Measurements from ENCODE around the gene PDE4B. TPM values are rescaled to one million over a fixed set of nuclear protein-coding genes. Genes with fewer than 3 reads are reported as not detected.

PDE4B gene
- total RNA-seq, 1 donor from 2014 or later: 37.5 TPM

- H3K27me3 Mint-ChIP-seq (ENCODE audit: low read depth): no peaks in the 10 kb centered on the region
- H3K4me1 Mint-ChIP-seq: peaks cover 47% of the 10 kb centered on the region
- no peak overlapping the region for H3K4me3 Mint-ChIP-seq
- DNase-seq (ENCODE audit: low read depth, low spot score): no peak
- H3K27ac Mint-ChIP-seq (ENCODE audit: unreplicated experiment): peak overlapping the region; percentile 31
- H3K9me3 Mint-ChIP-seq: no peaks in the 10 kb centered on the region
- no peaks in the 10 kb centered on the region for H3K36me3 Mint-ChIP-seq (ENCODE audit: low read depth)
- TF ChIP-seq, protein P1, sequence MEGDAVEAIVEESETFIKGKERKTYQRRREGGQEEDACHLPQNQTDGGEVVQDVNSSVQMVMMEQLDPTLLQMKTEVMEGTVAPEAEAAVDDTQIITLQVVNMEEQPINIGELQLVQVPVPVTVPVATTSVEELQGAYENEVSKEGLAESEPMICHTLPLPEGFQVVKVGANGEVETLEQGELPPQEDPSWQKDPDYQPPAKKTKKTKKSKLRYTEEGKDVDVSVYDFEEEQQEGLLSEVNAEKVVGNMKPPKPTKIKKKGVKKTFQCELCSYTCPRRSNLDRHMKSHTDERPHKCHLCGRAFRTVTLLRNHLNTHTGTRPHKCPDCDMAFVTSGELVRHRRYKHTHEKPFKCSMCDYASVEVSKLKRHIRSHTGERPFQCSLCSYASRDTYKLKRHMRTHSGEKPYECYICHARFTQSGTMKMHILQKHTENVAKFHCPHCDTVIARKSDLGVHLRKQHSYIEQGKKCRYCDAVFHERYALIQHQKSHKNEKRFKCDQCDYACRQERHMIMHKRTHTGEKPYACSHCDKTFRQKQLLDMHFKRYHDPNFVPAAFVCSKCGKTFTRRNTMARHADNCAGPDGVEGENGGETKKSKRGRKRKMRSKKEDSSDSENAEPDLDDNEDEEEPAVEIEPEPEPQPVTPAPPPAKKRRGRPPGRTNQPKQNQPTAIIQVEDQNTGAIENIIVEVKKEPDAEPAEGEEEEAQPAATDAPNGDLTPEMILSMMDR (conservative IDR thresholded peaks at IDR 0.05): no peak
Observed at GRCh38 chr1:66258404-66259105, 465.9 kb downstream of the PDE4B start.

DNA sequence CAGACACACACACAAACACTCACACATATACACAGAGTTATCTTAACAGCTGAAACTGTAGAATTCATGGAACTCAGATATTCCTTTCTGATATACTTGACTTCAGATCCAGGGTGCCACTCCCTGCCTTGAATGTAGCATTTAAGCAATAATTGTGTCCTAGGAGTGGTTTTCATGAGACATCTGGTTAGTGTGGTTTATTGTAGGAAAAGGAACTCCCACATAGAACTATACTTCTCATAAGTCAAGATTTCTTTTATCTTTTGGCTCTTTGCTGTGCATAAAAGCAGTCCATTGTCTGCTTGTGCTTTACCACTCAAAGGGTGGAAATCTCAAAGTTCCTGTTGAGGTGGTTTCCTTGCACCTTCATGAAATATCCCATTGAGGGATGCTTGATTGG is 468.7 kb downstream of the PDE4B start:
- Mint-ChIP-seq H3K27me3 (ENCODE audit: low read depth) (no peaks in the 10 kb centered on the region), H3K36me3 (ENCODE audit: low read depth) (no peaks in the 10 kb centered on the region), H3K4me1 (peaks cover 30% of the 10 kb centered on the region), H3K9me3 (no peaks in the 10 kb centered on the region), H3K4me3 (no peak overlapping the region), H3K27ac (ENCODE audit: unreplicated experiment) (no peak overlapping the region)
- no peak for DNase-seq (ENCODE audit: low read depth, low spot score)
- TF ChIP-seq, protein P1 (conservative IDR thresholded peaks at IDR 0.05): no peak

GRCh38 chr1:66262208-66262963 is 469.7 kb downstream of the PDE4B start:
- Mint-ChIP-seq H3K36me3 (ENCODE audit: low read depth) (no peaks in the 10 kb centered on the region), H3K27me3 (ENCODE audit: low read depth) (no peaks in the 10 kb centered on the region), H3K9me3 (no peaks in the 10 kb centered on the region), H3K4me1 (peaks cover 32% of the 10 kb centered on the region), H3K27ac (ENCODE audit: unreplicated experiment) (no peak overlapping the region), H3K4me3 (no peak overlapping the region)
- no peak for DNase-seq (ENCODE audit: low read depth, low spot score)
- TF ChIP-seq, protein P1 (conservative IDR thresholded peaks at IDR 0.05): no peak

DNA sequence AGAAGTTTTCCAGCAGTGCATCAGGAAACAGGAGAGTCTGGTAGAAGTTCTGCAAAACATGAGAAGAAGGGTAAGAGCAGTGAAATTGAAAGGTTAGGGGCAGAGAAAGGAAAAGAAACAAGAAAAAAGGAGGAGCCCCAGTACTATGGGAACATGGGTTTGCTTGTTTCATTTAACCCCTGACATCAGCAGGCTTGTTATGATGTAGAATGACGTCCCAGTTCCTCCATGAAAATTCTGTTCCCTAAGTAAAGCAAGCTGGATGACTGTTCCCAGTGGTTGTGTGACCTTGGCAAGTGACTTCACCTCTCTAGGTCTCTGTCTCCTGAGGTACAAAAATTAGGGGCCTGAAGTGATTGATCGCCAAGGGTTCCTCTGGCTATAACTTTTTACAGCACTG is 472.6 kb downstream of the PDE4B start:
- H3K27ac Mint-ChIP-seq (ENCODE audit: unreplicated experiment): no peak overlapping the region
- H3K36me3 Mint-ChIP-seq (ENCODE audit: low read depth): no peaks in the 10 kb centered on the region
- TF ChIP-seq, protein P1 (conservative IDR thresholded peaks at IDR 0.05): no peak
- H3K9me3 Mint-ChIP-seq: no peaks in the 10 kb centered on the region
- peaks cover 32% of the 10 kb centered on the region for H3K4me1 Mint-ChIP-seq
- H3K4me3 Mint-ChIP-seq: no peak overlapping the region
- H3K27me3 Mint-ChIP-seq (ENCODE audit: low read depth): no peaks in the 10 kb centered on the region
- DNase-seq (ENCODE audit: low read depth, low spot score): no peak

DNA sequence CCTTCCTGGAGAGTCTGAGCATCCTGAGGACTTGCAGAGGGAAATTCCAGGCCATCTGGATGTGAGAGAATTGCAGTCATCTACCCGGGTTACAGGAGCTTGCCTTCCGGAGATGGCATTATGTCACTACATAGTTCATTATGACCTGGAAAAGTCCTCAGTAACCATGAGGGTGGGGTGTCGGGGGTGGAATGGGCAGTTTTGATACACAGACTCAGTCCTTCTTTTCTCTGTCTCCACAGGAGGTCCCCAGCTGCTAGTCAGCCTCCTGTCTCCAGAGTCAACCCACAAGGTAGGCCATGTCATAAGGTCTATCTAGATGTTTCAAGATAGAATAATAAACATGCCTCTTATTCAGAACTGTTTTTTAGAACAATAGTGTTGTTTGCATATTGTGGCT is 473.1 kb downstream of the PDE4B start:
- H3K36me3 Mint-ChIP-seq (ENCODE audit: low read depth): no peaks in the 10 kb centered on the region

More for the DNA sequence above, 473.1 kb downstream of the PDE4B start:
- H3K27me3 Mint-ChIP-seq (ENCODE audit: low read depth): no peaks in the 10 kb centered on the region
- H3K4me1 Mint-ChIP-seq: peaks cover 36% of the 10 kb centered on the region
- no peak overlapping the region for H3K4me3 Mint-ChIP-seq
- no peak overlapping the region for H3K27ac Mint-ChIP-seq (ENCODE audit: unreplicated experiment)
- no peak for DNase-seq (ENCODE audit: low read depth, low spot score)
- TF ChIP-seq, protein P1 (conservative IDR thresholded peaks at IDR 0.05): no peak
- H3K9me3 Mint-ChIP-seq: no peaks in the 10 kb centered on the region
